ENCODE results near the gene PHOX2B.

- TF ChIP-seq YY1 (IDR thresholded peaks at IDR 0.05; ENCODE audit: insufficient read depth, insufficient read length) (no peak), SUZ12 (IDR thresholded peaks at IDR 0.05; ENCODE audit: extremely low read depth, insufficient read depth, insufficient read length) (peak; percentile 85), ZNF274 (IDR thresholded peaks at IDR 0.05; ENCODE audit: low read depth, low read length) (no peak)
Measured at GRCh38 chr4:41749631-41750039, 1.1 kb upstream of the PHOX2B start.
